Duodenal mucosa (tissue), 2 donors: Measurements from ENCODE around the gene EPHA3.

Experiments used
- H3K27ac ChIP-seq: one replicate; pipeline ENCODE4 v1.7.0; 2013; ENCODE audit warnings: low read depth, low read length
- H3K27me3 ChIP-seq, 2 donors: one replicate each; pipeline ENCODE4 v1.7.0; 2013; ENCODE audit warnings: low read length in 2 of 2, control low read depth in 1 of 2; ENCODE audit not compliant: insufficient read depth in 2 of 2, control insufficient read depth in 1 of 2
- H3K36me3 ChIP-seq, 2 donors: one replicate each; pipeline ENCODE4 v1.7.0; 2013; ENCODE audit warnings: low read length in 2 of 2, control low read depth in 1 of 2; ENCODE audit not compliant: insufficient read depth in 2 of 2, control insufficient read depth in 1 of 2
- H3K4me1 ChIP-seq, 2 donors: one replicate each; pipeline ENCODE4 v1.7.0; 2013; ENCODE audit warnings: low read length in 2 of 2, control low read depth in 1 of 2; ENCODE audit not compliant: insufficient read depth in 2 of 2, control insufficient read depth in 1 of 2
- H3K4me3 ChIP-seq, 2 donors: one replicate each; pipeline ENCODE4 v1.7.0; 2013; ENCODE audit warnings: low read length in 2 of 2, low read depth in 1 of 2
- H3K9ac ChIP-seq, 2 donors: one replicate each; pipeline ENCODE4 v1.7.0; 2013; ENCODE audit warnings: low read length in 2 of 2, low read depth in 1 of 2
- H3K9me3 ChIP-seq, 2 donors: one replicate each; pipeline ENCODE4 v1.7.0; 2013; ENCODE audit warnings: low read length in 2 of 2, control low read depth in 1 of 2; ENCODE audit not compliant: control insufficient read depth in 1 of 2

EPHA3 gene

GRCh38 chr3:89173546-89173945 is 66.1 kb downstream of the EPHA3 start:
- Histone ChIP-seq H3K4me1 (no peaks in the 10 kb centered on the region), H3K9me3 (no peaks in the 10 kb centered on the region), H3K27ac (no peak overlapping the region), H3K27me3 (no peaks in the 10 kb centered on the region), H3K36me3 (no peaks in the 10 kb centered on the region), H3K4me3 (no peak overlapping the region), H3K9ac (no peak overlapping the region)

- H3K4me1 ChIP-seq = no peaks in the 10 kb centered on the region
- no peaks in the 10 kb centered on the region for H3K9me3 ChIP-seq
- no peaks in the 10 kb centered on the region for H3K27me3 ChIP-seq
- H3K4me3 ChIP-seq = no peak overlapping the region
- no peak overlapping the region for H3K27ac ChIP-seq
- no peaks in the 10 kb centered on the region for H3K36me3 ChIP-seq
- H3K9ac ChIP-seq = no peak overlapping the region
Observed at GRCh38 chr3:89179355-89180001, 72.1 kb downstream of the EPHA3 start.

- no peak overlapping the region for H3K4me3 ChIP-seq
- no peaks in the 10 kb centered on the region for H3K27me3 ChIP-seq
- H3K27ac ChIP-seq = no peak overlapping the region
- H3K9me3 ChIP-seq = no peaks in the 10 kb centered on the region
- no peaks in the 10 kb centered on the region for H3K36me3 ChIP-seq
- H3K4me1 ChIP-seq = no peaks in the 10 kb centered on the region
- no peak overlapping the region for H3K9ac ChIP-seq
Observed at GRCh38 chr3:89180334-89180733, 72.9 kb downstream of the EPHA3 start.

- Histone ChIP-seq H3K36me3 (no peaks in the 10 kb centered on the region), H3K9ac (no peak overlapping the region), H3K4me1 (no peaks in the 10 kb centered on the region), H3K9me3 (no peaks in the 10 kb centered on the region), H3K4me3 (no peak overlapping the region), H3K27ac (no peak overlapping the region), H3K27me3 (no peaks in the 10 kb centered on the region)
Observed at GRCh38 chr3:89182056-89182455, 74.6 kb downstream of the EPHA3 start.

- no peaks in the 10 kb centered on the region for H3K36me3 ChIP-seq
- H3K9ac ChIP-seq = no peak overlapping the region
- H3K9me3 ChIP-seq = no peaks in the 10 kb centered on the region
- no peak overlapping the region for H3K27ac ChIP-seq
- H3K27me3 ChIP-seq = no peaks in the 10 kb centered on the region
- no peaks in the 10 kb centered on the region for H3K4me1 ChIP-seq
- no peak overlapping the region for H3K4me3 ChIP-seq
Observed at GRCh38 chr3:89184151-89184995, 77.0 kb downstream of the EPHA3 start.

GRCh38 chr3:89186456-89186855 is 79.0 kb downstream of the EPHA3 start:
- Histone ChIP-seq H3K36me3 (no peaks in the 10 kb centered on the region), H3K4me1 (no peaks in the 10 kb centered on the region), H3K9ac (no peak overlapping the region), H3K27ac (no peak overlapping the region), H3K4me3 (no peak overlapping the region), H3K9me3 (no peaks in the 10 kb centered on the region), H3K27me3 (no peaks in the 10 kb centered on the region)

GRCh38 chr3:89198591-89198990 is 91.2 kb downstream of the EPHA3 start:
- Histone ChIP-seq H3K4me1 (no peaks in the 10 kb centered on the region), H3K9ac (no peak overlapping the region), H3K36me3 (no peaks in the 10 kb centered on the region), H3K27me3 (no peaks in the 10 kb centered on the region), H3K4me3 (no peak overlapping the region), H3K9me3 (no peaks in the 10 kb centered on the region), H3K27ac (no peak overlapping the region)

- H3K9ac ChIP-seq = no peak overlapping the region
- H3K9me3 ChIP-seq = no peaks in the 10 kb centered on the region
- H3K36me3 ChIP-seq = no peaks in the 10 kb centered on the region
- H3K27ac ChIP-seq = no peak overlapping the region
- H3K4me3 ChIP-seq = no peak overlapping the region
- H3K27me3 ChIP-seq = no peaks in the 10 kb centered on the region
- no peaks in the 10 kb centered on the region for H3K4me1 ChIP-seq
Observed at GRCh38 chr3:89212619-89213018, 105.2 kb downstream of the EPHA3 start.

GRCh38 chr3:89216016-89216739 is 108.8 kb downstream of the EPHA3 start:
- Histone ChIP-seq H3K4me1 (no peaks in the 10 kb centered on the region), H3K36me3 (no peaks in the 10 kb centered on the region), H3K9ac (no peak overlapping the region), H3K4me3 (no peak overlapping the region), H3K27ac (no peak overlapping the region), H3K9me3 (no peaks in the 10 kb centered on the region), H3K27me3 (no peaks in the 10 kb centered on the region)

- Histone ChIP-seq H3K27me3 (no peaks in the 10 kb centered on the region), H3K4me3 (no peak overlapping the region), H3K9ac (no peak overlapping the region), H3K4me1 (no peaks in the 10 kb centered on the region), H3K36me3 (no peaks in the 10 kb centered on the region), H3K27ac (no peak overlapping the region), H3K9me3 (no peaks in the 10 kb centered on the region)
Observed at GRCh38 chr3:89217148-89217685, 109.8 kb downstream of the EPHA3 start.
